GM18909 (cell line): ENCODE data around the gene FRAS1.
"Not testable (repeated sequence)": the region's sequence is repeated elsewhere in the genome, so short reads cannot be mapped to it uniquely, and the experiment has no call there.

Experiments used
- ATAC-seq: cut with Tn5 transposase; IDR thresholded peaks from one replicate; pipeline ENCODE4 v1.9.1; 2021; ENCODE audit warnings: mild to moderate bottlenecking; ENCODE audit not compliant: unreplicated experiment, poor library complexity

Gene FRAS1

GRCh38 chr4:78100060-78100459, 42.9 kb downstream of the FRAS1 start:
- no peak for ATAC-seq

- no peak for ATAC-seq
Observed at GRCh38 chr4:78119698-78120097, 62.6 kb downstream of the FRAS1 start.

DNA sequence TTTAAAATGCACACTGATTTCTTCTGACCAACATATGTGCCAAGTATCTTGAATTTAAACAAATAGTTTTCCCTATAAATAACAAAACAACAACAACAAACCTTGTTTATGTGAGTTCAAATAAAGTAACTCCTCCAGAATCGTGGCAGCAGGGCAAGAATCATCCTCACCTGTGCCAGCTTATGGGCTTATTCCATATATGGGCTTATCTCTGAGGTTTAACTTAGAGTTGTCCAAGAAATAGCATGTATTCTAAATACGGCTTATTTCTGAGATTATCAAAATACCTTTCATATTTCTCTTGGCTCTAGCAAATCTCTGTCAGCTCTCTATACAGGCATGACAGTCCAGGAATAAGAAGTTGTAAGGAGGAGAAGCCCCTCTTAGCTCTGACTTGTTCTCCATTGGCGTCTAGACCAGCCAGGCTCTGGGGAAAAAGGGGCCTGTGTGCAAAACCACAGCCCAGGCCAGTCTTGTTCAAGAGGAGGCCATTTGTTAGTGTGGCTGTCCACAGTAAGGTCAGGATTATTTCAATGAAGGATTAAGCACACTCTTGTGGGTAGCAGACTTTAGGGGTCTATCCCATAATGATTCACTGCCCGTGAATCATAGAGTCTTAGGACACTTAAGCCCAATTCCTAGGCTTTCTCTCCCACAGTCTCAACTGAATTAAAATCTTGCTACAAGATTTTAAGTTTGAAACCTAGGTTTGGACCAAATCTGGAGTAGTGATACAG, 63.2 kb downstream of the FRAS1 start:
- ATAC-seq: no peak

GRCh38 chr4:78121338-78121904, 64.3 kb downstream of the FRAS1 start:
- no peak for ATAC-seq

DNA sequence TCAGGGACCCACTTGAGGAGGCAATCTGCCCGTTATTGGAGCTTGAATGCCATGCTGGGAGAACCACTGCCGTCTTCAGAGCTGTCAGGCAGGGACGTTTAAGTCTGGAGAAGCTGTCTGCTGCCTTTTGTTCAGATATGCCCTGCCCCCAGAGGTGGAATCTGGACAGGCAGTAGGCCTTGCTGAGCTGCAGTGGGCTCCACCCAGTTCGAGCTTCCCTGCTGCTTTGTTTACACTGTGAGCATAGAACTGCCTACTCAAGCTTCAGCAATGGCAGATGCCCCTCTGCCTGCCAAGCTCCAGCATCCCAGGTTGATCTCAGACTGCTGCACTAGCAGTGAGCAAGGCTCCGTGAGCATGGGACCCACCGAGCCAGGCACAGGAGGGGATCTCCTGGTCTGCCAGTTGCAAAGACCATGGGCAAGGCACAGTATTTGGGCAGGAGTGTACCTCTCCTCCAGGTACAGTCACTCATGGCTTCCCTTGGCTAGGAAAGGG, 68.8 kb downstream of the FRAS1 start:
- ATAC-seq: not testable (repeated sequence)

GRCh38 chr4:78129383-78130108, 72.4 kb downstream of the FRAS1 start:
- no peak for ATAC-seq

- no peak for ATAC-seq
Observed at GRCh38 chr4:78131403-78131802, 74.3 kb downstream of the FRAS1 start.

DNA sequence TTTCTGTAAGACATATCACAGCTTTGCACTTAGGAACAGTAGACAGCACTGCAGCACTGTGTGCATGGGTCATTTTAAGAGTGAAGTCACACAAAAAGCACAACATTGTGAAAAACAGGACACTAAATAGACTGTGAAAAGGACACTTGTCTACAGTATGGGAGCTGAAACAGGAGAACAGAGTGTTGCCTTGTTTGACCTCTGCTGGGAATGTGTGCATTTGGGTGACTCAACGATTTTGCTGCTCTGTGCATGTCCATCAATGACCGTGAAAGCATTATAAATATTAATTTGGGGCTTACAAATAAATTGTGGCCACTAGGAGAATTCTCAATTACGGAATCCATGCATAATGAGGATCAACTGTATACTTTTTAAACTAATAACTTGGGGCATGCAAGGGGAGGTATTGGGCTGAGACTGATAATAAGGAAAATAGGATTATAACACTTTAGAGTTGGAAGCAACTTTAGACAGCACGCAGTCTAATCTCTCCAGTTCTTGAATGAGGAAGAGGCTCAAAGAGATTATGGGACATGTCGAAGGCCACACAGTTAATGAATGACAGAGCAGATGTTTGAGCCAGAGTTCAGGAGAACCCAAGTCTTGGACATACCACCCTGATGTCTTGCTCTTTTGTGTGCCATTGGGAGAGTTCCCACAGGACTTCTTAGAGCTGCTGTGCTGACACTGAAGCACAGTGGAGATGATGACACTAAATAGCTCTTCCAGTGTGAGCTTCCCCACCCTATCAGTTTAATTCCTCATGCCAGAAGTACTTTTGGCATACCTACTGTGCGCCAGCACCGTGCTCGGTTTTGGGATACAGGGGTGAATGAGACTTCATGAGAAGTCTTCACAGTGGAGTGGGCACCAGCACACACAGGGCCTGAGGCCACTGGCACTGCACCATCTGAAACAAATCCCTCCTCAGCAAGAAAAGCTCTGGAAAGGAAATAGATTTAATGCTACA, 79.3 kb downstream of the FRAS1 start:
- no peak for ATAC-seq

GRCh38 chr4:78137532-78137931, 80.4 kb downstream of the FRAS1 start:
- ATAC-seq: no peak

GRCh38 chr4:78138252-78138651, 81.1 kb downstream of the FRAS1 start:
- ATAC-seq: no peak

DNA sequence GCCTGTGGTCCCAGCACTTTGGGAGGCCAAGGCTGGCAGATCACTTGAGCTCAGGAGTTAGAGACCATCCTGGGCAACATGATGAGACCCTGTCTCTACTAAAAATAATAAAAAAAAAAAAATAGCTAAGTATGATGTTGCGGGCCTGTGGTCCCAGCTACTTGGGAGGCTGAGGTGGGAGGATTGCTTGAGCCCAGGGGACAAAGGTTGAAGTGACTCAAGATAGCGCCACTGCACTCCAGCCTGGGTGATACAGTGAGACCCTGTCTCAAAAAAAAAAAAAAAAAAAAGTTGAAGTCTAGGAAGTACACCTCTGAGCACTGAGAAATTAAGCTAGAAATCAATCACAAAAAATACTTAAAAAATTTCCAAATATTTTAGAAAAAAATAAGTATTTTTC, 86.5 kb downstream of the FRAS1 start:
- no peak for ATAC-seq

DNA sequence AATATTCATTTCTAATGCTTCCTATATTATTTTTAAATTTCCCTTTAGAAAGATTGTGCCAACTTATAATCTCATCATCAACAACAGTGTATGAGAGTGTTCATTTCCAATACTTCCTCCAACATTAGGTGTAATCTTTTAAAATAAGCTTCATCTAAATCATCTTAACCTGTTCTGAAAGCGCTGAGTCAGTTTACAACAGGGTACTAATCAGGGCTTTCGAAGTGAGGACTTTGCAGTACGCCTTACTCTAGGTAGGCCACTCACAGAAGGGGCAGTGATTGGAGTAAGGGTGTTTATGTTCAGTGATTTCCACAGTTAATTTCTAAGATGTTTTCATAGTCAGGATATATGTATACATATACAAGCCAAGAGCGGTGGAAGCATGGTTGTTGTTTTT, 87.9 kb downstream of the FRAS1 start:
- no peak for ATAC-seq

- no peak for ATAC-seq
Observed at GRCh38 chr4:78145622-78146021, 88.5 kb downstream of the FRAS1 start.

DNA sequence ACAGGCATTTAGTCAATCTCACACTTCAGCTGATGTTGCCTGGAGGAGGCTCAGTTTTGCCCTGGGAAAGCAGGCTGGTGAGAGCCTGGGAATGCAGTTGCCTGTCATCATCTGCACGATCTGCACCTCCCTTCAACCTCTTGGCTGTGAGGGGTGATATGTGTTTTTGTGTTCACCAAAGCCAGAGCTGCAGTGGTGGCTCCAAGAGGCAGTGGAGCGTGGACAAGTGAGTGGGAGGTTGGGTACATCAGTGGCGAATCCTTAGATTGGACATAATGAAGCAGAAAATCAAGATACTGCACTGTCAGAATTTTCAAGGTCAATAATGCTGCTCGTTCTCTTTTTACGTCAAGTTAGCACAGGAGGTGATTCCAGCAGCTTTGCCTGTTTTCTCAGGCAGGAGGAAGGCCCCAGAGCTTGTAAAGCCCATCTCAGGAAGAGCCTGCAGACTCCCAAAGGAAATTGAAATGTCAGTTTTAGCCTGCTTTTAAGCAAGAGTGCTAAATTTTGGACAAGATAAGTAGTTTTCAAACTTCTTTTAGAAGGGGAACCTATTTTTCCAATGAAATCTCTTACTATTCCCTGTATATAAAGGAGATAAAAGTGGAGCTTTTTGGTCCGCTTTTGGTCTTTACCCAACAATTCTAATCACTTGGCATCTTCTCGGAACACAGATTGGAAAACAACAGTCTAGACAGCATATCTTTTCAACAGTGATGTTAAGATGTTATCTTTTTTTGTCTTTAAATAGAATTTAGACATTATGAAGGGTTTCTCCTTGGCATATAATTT, 92.8 kb downstream of the FRAS1 start:
- no peak for ATAC-seq

GRCh38 chr4:78150543-78150864, 93.4 kb downstream of the FRAS1 start:
- no peak for ATAC-seq

GRCh38 chr4:78152795-78153194, 95.7 kb downstream of the FRAS1 start:
- ATAC-seq: no peak

DNA sequence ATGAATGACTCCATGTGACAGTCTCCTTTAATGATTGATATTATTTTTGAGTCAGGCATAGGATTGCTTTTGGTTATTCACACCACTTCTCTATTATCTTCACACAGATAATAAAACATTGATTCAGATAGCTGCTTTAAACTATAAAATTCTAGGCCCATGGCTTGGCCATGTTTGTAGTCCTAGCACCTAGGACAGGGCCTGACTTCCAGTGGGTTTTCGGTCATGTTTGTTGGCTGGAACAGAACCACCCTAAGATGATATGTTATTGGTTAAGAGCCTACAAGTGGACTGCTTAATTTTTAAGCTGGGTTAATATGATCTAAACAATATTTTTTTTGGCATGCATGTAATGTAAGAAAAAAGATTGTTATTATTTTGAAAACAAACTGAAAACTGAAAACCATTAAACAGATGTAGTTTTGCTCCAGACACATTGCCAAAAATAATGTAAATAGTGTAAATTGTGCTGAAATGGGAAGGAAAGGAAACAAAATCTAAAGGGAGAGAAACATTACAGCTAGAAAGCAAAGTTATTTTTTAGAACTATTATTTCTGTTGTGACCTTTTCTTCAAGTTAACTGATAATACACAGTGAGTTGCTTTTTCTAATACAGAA, 98.0 kb downstream of the FRAS1 start:
- no peak for ATAC-seq

DNA sequence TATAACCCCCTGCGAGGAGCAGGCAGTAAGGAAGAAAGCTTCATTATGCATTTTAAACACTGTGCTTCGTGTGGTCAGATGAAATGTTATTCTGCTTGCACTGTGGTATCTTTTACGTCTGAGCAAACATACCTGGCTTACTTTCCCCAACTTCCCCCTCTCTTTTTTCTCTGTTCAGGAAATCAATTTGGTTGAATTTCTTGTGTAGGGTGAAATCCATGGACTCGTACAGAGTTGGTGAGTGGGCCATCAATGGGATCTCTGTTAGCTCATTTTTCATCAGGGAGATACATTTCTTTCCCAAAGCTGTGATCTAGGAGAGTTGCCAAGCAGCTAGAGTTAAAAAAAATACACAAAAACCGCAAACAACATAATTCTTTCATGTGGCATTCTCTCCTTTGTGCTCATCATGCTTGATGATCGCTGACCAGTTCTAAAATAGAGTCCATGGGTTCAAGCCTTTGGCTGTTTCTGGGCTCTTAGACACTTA, 98.5 kb downstream of the FRAS1 start:
- no peak for ATAC-seq

DNA sequence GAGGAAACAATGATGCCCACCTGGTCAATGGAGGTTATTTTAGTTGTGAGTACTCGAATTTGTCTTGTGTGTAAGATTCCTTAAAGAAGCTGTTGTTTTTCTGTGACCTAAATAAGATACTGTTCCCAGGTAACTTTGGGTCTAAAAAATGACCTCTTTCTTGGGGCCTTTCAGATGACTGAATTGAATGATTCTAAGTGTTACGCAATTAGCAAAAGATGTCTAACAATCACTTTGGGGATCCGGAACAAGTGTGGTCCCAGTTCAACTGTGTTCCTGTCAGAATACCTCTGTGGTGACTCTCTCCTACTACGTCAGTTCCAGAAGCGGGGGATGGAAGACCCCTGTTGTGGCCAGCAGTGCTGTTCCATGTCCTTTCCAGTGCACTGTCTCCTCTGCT, 99.4 kb downstream of the FRAS1 start:
- ATAC-seq: no peak
